ENCODE measurements around the gene MAT2A. TPM values are rescaled to one million over a fixed set of nuclear protein-coding genes. Genes with fewer than 3 reads are reported as not detected.

MAT2A gene
- total and polyA plus RNA-seq, 9 of the 15 experiments (the other 6 are each of a cell fraction or from before 2014, with no cell fraction given): 130 to 1,027 (median 240) TPM

DNA sequence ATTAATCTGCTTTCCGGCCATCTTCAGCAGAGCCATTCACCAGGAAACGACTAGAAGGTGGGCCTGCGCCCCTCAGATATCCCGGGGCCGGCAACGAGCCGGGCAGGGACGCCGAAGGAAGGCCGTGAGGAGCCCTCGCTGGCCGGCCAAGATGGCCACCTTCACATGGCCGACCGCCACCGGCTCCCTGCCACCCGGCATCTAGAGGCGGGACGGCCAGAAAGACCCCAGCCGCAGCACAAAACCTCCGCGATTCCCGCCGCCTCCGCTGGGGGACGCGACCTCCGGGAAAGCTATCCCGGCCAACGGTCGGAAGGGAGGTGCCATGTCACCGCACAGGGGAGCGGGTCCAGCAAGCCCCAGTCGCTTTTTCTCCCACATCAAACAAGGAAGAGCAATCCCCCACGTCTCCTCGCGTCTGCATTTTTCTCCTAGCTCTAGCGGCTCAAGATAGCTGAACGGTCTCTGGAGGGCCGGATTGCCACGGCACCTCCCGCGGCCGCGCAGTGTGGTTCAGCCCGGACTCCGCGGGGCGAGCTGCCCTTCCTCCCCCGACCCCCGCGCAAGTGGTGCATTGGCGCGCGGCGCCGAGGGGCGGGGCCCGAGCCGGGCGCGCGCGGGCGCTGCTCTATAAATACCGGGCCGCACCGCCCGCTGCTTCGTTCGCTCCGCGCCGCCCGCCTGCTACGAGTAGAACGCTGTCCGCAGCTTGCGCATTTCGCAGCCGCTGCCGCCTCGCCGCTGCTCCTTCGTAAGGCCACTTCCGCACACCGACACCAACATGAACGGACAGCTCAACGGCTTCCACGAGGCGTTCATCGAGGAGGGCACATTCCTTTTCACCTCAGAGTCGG is at the start of gene MAT2A (continued):
- TF ChIP-seq, protein P1, sequence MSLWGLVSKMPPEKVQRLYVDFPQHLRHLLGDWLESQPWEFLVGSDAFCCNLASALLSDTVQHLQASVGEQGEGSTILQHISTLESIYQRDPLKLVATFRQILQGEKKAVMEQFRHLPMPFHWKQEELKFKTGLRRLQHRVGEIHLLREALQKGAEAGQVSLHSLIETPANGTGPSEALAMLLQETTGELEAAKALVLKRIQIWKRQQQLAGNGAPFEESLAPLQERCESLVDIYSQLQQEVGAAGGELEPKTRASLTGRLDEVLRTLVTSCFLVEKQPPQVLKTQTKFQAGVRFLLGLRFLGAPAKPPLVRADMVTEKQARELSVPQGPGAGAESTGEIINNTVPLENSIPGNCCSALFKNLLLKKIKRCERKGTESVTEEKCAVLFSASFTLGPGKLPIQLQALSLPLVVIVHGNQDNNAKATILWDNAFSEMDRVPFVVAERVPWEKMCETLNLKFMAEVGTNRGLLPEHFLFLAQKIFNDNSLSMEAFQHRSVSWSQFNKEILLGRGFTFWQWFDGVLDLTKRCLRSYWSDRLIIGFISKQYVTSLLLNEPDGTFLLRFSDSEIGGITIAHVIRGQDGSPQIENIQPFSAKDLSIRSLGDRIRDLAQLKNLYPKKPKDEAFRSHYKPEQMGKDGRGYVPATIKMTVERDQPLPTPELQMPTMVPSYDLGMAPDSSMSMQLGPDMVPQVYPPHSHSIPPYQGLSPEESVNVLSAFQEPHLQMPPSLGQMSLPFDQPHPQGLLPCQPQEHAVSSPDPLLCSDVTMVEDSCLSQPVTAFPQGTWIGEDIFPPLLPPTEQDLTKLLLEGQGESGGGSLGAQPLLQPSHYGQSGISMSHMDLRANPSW (CRISPR knock-in tag; IDR thresholded peaks at IDR 0.05): peak; percentile 86
- TF ChIP-seq XRCC4 (IDR thresholded peaks at IDR 0.05; ENCODE audit: extremely low read depth, insufficient read depth, insufficient read length) (no peak), CEBPG (CRISPR knock-in tag; IDR thresholded peaks at IDR 0.05) (0 out of 2 replicates have a peak, but pooled peaks have one; percentile 6), CEBPG (tag; conservative IDR thresholded peaks at IDR 0.05 in 1 of 2, IDR thresholded peaks at IDR 0.05 in 1 of 2) (no peak), NR3C1 (CRISPR knock-in tag; IDR thresholded peaks at IDR 0.05) (no peak; the same call in 1 of the 2 replicates), SAFB2 (IDR thresholded peaks at IDR 0.05; ENCODE audit: borderline replicate concordance, low read depth, low read length, severe bottlenecking) (no peak), SLC30A9 (CRISPR knock-in tag; IDR thresholded peaks at IDR 0.05) (no peak), NR2F6 (CRISPR knock-in tag; IDR thresholded peaks at IDR 0.05) (no peak), ATF1 (CRISPR knock-in tag; IDR thresholded peaks at IDR 0.05) (no peak), ATF1 (tag; IDR thresholded peaks at IDR 0.05) (peak; percentile 83), ETS2 (tag; IDR thresholded peaks at IDR 0.05; ENCODE audit: borderline replicate concordance, poor library complexity, severe bottlenecking) (no peak), SNIP1 (IDR thresholded peaks at IDR 0.05; ENCODE audit: low read depth) (no peak), MCM3 (IDR thresholded peaks at IDR 0.05) (no peak), KDM2B (CRISPR knock-in tag; IDR thresholded peaks at IDR 0.05) (peak; percentile 89; the same call in 1 of the 2 replicates), SAFB (IDR thresholded peaks at IDR 0.05; ENCODE audit: borderline replicate concordance, low read depth, low read length) (no peak; the same call in 1 of the 2 replicates), HIVEP1 (CRISPR knock-in tag; IDR thresholded peaks at IDR 0.05) (no peak), NCOA6 (IDR thresholded peaks at IDR 0.05) (no peak), ZNF311 (CRISPR knock-in tag; IDR thresholded peaks at IDR 0.05) (no peak), LCOR (CRISPR knock-in tag; IDR thresholded peaks at IDR 0.05) (peak; percentile 64), BMI1 (IDR thresholded peaks at IDR 0.05; ENCODE audit: low read length) (0 out of 2 replicates have a peak, but pooled peaks have one; percentile 8), RBM14 (IDR thresholded peaks at IDR 0.05; ENCODE audit: borderline replicate concordance, insufficient read depth, low read depth, low read length) (no peak), ZNF785 (CRISPR knock-in tag; IDR thresholded peaks at IDR 0.05) (no peak), RBM34 (IDR thresholded peaks at IDR 0.05; ENCODE audit: borderline replicate concordance, insufficient read depth, low read length) (no peak), EZH2 (IDR thresholded peaks at IDR 0.05; ENCODE audit: borderline replicate concordance, low read depth, low read length) (no peak), ZFP1 (CRISPR knock-in tag; IDR thresholded peaks at IDR 0.05) (no peak), NUFIP1 (IDR thresholded peaks at IDR 0.05; ENCODE audit: partially characterized antibody) (peak; percentile 85), ZKSCAN8 (CRISPR knock-in tag; IDR thresholded peaks at IDR 0.05) (no peak), ZNF696 (CRISPR knock-in tag; conservative IDR thresholded peaks at IDR 0.05) (no peak), HNRNPLL (IDR thresholded peaks at IDR 0.05; ENCODE audit: low read depth, low read length, poor library complexity, severe bottlenecking) (peak; percentile 96)

All from K562 (cell line).